ENCODE measurements around the gene PAK5. TPM values are rescaled to one million over a fixed set of nuclear protein-coding genes. Genes with fewer than 3 reads are reported as not detected.

PAK5 gene
- total and polyA plus RNA-seq, 9 of the 15 experiments (the other 6 are each of a cell fraction or from before 2014, with no cell fraction given): not detected

DNA sequence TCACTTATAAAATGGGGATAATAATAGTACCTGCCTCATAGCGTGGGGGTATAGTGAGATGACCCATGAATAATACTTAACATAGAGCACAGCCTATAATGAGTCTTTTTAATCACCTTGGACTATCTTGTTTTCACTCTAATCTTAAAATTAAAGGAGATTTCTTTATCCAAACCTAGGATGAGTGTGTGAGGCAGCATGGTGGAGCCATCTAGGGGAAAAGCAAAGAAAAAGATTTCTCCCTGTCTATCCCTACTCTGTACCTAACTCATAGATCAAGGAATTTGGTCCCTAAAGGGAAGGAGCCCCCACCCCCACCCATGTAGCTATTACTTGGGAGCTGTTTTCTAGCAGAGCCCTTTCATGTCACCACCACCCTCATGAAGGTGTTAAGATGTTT is 45.2 kb upstream of the PAK5 start (continued):
- TF ChIP-seq, protein P1, sequence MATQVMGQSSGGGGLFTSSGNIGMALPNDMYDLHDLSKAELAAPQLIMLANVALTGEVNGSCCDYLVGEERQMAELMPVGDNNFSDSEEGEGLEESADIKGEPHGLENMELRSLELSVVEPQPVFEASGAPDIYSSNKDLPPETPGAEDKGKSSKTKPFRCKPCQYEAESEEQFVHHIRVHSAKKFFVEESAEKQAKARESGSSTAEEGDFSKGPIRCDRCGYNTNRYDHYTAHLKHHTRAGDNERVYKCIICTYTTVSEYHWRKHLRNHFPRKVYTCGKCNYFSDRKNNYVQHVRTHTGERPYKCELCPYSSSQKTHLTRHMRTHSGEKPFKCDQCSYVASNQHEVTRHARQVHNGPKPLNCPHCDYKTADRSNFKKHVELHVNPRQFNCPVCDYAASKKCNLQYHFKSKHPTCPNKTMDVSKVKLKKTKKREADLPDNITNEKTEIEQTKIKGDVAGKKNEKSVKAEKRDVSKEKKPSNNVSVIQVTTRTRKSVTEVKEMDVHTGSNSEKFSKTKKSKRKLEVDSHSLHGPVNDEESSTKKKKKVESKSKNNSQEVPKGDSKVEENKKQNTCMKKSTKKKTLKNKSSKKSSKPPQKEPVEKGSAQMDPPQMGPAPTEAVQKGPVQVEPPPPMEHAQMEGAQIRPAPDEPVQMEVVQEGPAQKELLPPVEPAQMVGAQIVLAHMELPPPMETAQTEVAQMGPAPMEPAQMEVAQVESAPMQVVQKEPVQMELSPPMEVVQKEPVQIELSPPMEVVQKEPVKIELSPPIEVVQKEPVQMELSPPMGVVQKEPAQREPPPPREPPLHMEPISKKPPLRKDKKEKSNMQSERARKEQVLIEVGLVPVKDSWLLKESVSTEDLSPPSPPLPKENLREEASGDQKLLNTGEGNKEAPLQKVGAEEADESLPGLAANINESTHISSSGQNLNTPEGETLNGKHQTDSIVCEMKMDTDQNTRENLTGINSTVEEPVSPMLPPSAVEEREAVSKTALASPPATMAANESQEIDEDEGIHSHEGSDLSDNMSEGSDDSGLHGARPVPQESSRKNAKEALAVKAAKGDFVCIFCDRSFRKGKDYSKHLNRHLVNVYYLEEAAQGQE (IDR thresholded peaks at IDR 0.05; ENCODE audit: borderline replicate concordance): no peak
- TF ChIP-seq, protein P1 (CRISPR knock-in tag; IDR thresholded peaks at IDR 0.05; ENCODE audit: low read depth): no peak
- TF ChIP-seq KAT7 (CRISPR knock-in tag; IDR thresholded peaks at IDR 0.05; ENCODE audit: borderline replicate concordance) (no peak), JUNB (CRISPR knock-in tag; conservative IDR thresholded peaks at IDR 0.05) (no peak), MLLT1 (IDR thresholded peaks at IDR 0.05) (no peak), KHSRP (IDR thresholded peaks at IDR 0.05) (no peak), WHSC1 (IDR thresholded peaks at IDR 0.05; ENCODE audit: low read length) (no peak), RBM17 (IDR thresholded peaks at IDR 0.05; ENCODE audit: borderline replicate concordance, low read depth, low read length) (no peak), TCFL5 (CRISPR knock-in tag; conservative IDR thresholded peaks at IDR 0.05) (no peak), ETS1 (conservative IDR thresholded peaks at IDR 0.05; ENCODE audit: control insufficient read depth, low read depth, low read length) (no peak), NR2C2 (CRISPR knock-in tag; IDR thresholded peaks at IDR 0.05) (no peak), NR2C2 (tag; IDR thresholded peaks at IDR 0.05) (no peak)
